ENCODE results near the gene RAD50. TPM values are rescaled to one million over a fixed set of nuclear protein-coding genes. Genes with fewer than 3 reads are reported as not detected.

Gene RAD50
- total RNA-seq, 2 donors from 2014 or later = 20.2 to 37.0 TPM

- Histone ChIP-seq H3K4me3 (no peak overlapping the region), H3K27ac (no peak overlapping the region), H3K9me3 (no peaks in the 10 kb centered on the region), H3K4me1 (replicated peaks) (no peaks in the 10 kb centered on the region), H3K36me3 (peaks cover 0 to 3% of the 10 kb centered on the region in 2 donors), H3K27me3 (replicated peaks; ENCODE audit: insufficient read depth) (no peaks in the 10 kb centered on the region)
- TF ChIP-seq POLR2A (IDR thresholded peaks at IDR 0.05) = no peak
- no peak for TF ChIP-seq CTCF (IDR thresholded peaks at IDR 0.05)
- no peak for TF ChIP-seq POLR2AphosphoS5 (IDR thresholded peaks at IDR 0.05)
- intact Hi-C loops (cut with DNase I) = no loop called here
- DNase-seq (ENCODE audit: low spot score) = no peak
Observed at GRCh38 chr5:132586063-132586462, 29.3 kb downstream of the RAD50 start.

GRCh38 chr5:132589467-132589866 lies 32.7 kb downstream of the RAD50 start:
- TF ChIP-seq POLR2A (IDR thresholded peaks at IDR 0.05) = no peak
- no peak for TF ChIP-seq POLR2AphosphoS5 (IDR thresholded peaks at IDR 0.05)
- TF ChIP-seq CTCF (IDR thresholded peaks at IDR 0.05) = no peak

DNA sequence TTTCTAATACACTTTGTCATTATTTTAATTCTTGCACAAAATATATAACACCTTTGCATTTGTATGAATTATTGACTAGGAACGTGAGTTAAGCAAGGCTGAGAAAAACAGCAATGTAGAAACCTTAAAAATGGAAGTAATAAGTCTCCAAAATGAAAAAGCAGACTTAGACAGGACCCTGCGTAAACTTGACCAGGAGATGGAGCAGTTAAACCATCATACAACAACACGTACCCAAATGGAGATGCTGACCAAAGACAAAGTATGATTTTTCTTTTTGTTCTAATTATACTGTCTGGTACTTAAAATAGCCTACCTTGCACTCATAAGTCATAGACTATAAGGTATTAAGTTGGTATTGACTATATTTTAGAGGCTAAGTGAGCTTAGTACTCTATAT lies 34.4 kb downstream of the RAD50 start:
- Histone ChIP-seq H3K9me3 (no peaks in the 10 kb centered on the region), H3K36me3 (no peaks in the 10 kb centered on the region), H3K27ac (no peak overlapping the region), H3K4me1 (replicated peaks) (no peaks in the 10 kb centered on the region), H3K4me3 (no peak overlapping the region), H3K27me3 (replicated peaks; ENCODE audit: insufficient read depth) (no peaks in the 10 kb centered on the region)
- DNase-seq (ENCODE audit: low spot score) = no peak
- 87% methylated on average over 3 of the region's 3 CpGs for WGBS
- intact Hi-C loops (cut with DNase I) = no loop called here
- TF ChIP-seq CTCF (IDR thresholded peaks at IDR 0.05) (no peak), POLR2A (IDR thresholded peaks at IDR 0.05) (no peak), POLR2AphosphoS5 (IDR thresholded peaks at IDR 0.05) (no peak)

More at GRCh38 chr5:132589467-132589866, 32.7 kb downstream of the RAD50 start:
- Histone ChIP-seq H3K4me1 (replicated peaks) (no peaks in the 10 kb centered on the region), H3K36me3 (no peaks in the 10 kb centered on the region), H3K4me3 (no peak overlapping the region), H3K27me3 (replicated peaks; ENCODE audit: insufficient read depth) (no peaks in the 10 kb centered on the region), H3K9me3 (no peaks in the 10 kb centered on the region), H3K27ac (no peak overlapping the region)
- no peak for DNase-seq (ENCODE audit: low spot score)
- WGBS = 76% methylated on average over 1 of the region's 1 CpG
- intact Hi-C loops (cut with DNase I) = no loop called here

DNA sequence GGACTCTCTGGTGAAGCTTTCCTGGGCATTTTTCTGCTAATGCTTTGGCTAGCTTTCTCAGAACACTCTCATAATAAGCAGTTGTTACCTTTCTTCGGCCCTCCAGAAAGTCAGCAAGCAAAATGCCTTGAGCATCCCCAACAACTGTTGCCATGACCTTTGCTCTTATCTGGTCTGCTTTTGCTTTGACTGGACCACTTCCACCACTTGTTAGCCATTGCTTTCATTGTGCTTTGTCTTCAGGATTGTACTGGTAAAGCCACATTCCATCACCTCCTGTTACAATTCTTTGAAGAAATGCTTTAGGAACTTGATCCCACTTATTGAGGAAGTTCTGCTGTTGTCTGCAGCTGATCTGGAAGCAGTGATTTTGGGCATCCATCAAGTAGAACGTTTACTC lies 35.7 kb downstream of the RAD50 start:
- H3K4me3 ChIP-seq = no peak overlapping the region
- H3K27ac ChIP-seq = no peak overlapping the region
- no peaks in the 10 kb centered on the region for H3K36me3 ChIP-seq
- DNase-seq (ENCODE audit: low spot score) = no peak
- H3K9me3 ChIP-seq = no peaks in the 10 kb centered on the region
- WGBS = 59% methylated on average over 2 of the region's 2 CpGs
- no peaks in the 10 kb centered on the region for H3K4me1 ChIP-seq (replicated peaks)
- TF ChIP-seq POLR2A (IDR thresholded peaks at IDR 0.05) = no peak
- no peak for TF ChIP-seq POLR2AphosphoS5 (IDR thresholded peaks at IDR 0.05)
- H3K27me3 ChIP-seq (replicated peaks; ENCODE audit: insufficient read depth) = no peaks in the 10 kb centered on the region
- intact Hi-C loops (cut with DNase I) = no loop called here

GRCh38 chr5:132594170-132594569 lies 37.4 kb downstream of the RAD50 start:
- Histone ChIP-seq H3K27ac (no peak overlapping the region), H3K36me3 (no peaks in the 10 kb centered on the region), H3K4me1 (replicated peaks) (no peaks in the 10 kb centered on the region), H3K4me3 (no peak overlapping the region), H3K27me3 (replicated peaks; ENCODE audit: insufficient read depth) (no peaks in the 10 kb centered on the region), H3K9me3 (no peaks in the 10 kb centered on the region)
- WGBS = 94% methylated on average over 3 of the region's 3 CpGs
- TF ChIP-seq POLR2A (IDR thresholded peaks at IDR 0.05) = no peak
- TF ChIP-seq CTCF (IDR thresholded peaks at IDR 0.05) = no peak
- intact Hi-C loops (cut with DNase I) = no loop called here
- DNase-seq (ENCODE audit: low spot score) = no peak
